Hepatocyte (in vitro differentiated cells): ENCODE data around the gene DYSF.

Source experiments
- EZH2 ChIP-seq: fragments of 200-600 bp; sonication (generic); IDR thresholded peaks from 2 replicates; pipeline ENCODE4 v1.6.1; 2016; ENCODE audit warnings: antibody characterized with exemption, mild to moderate bottlenecking, borderline replicate concordance
- EZH2phosphoT487 ChIP-seq: fragments of 200-600 bp; sonication (generic); IDR thresholded peaks from one replicate; pipeline ENCODE4 v1.6.1; 2018; ENCODE audit warnings: antibody characterized with exemption, mild to moderate bottlenecking, low read depth, moderate library complexity; ENCODE audit not compliant: unreplicated experiment, severe bottlenecking
- TF ChIP-seq, protein P1 (sequence below): fragments of 200-600 bp; sonication (generic); IDR thresholded peaks from 2 replicates; pipeline ENCODE4 v1.5.1; 2016; ENCODE audit warnings: antibody characterized with exemption, mild to moderate bottlenecking; ENCODE audit not compliant: poor library complexity

GRCh38 chr2:71560638-71561011 lies 107.3 kb downstream of the DYSF start:
- TF ChIP-seq, protein P1, sequence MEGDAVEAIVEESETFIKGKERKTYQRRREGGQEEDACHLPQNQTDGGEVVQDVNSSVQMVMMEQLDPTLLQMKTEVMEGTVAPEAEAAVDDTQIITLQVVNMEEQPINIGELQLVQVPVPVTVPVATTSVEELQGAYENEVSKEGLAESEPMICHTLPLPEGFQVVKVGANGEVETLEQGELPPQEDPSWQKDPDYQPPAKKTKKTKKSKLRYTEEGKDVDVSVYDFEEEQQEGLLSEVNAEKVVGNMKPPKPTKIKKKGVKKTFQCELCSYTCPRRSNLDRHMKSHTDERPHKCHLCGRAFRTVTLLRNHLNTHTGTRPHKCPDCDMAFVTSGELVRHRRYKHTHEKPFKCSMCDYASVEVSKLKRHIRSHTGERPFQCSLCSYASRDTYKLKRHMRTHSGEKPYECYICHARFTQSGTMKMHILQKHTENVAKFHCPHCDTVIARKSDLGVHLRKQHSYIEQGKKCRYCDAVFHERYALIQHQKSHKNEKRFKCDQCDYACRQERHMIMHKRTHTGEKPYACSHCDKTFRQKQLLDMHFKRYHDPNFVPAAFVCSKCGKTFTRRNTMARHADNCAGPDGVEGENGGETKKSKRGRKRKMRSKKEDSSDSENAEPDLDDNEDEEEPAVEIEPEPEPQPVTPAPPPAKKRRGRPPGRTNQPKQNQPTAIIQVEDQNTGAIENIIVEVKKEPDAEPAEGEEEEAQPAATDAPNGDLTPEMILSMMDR = no peak
- TF ChIP-seq EZH2phosphoT487 (no peak), EZH2 (no peak)
